ENCODE data around the gene TSPAN18. TPM values are rescaled to one million over a fixed set of nuclear protein-coding genes. Genes with fewer than 3 reads are reported as not detected.

The TSPAN18 gene, protein sequence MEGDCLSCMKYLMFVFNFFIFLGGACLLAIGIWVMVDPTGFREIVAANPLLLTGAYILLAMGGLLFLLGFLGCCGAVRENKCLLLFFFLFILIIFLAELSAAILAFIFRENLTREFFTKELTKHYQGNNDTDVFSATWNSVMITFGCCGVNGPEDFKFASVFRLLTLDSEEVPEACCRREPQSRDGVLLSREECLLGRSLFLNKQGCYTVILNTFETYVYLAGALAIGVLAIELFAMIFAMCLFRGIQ
- polyA plus RNA-seq (ENCODE audit: insufficient read length), result 48.1 TPM

DNA sequence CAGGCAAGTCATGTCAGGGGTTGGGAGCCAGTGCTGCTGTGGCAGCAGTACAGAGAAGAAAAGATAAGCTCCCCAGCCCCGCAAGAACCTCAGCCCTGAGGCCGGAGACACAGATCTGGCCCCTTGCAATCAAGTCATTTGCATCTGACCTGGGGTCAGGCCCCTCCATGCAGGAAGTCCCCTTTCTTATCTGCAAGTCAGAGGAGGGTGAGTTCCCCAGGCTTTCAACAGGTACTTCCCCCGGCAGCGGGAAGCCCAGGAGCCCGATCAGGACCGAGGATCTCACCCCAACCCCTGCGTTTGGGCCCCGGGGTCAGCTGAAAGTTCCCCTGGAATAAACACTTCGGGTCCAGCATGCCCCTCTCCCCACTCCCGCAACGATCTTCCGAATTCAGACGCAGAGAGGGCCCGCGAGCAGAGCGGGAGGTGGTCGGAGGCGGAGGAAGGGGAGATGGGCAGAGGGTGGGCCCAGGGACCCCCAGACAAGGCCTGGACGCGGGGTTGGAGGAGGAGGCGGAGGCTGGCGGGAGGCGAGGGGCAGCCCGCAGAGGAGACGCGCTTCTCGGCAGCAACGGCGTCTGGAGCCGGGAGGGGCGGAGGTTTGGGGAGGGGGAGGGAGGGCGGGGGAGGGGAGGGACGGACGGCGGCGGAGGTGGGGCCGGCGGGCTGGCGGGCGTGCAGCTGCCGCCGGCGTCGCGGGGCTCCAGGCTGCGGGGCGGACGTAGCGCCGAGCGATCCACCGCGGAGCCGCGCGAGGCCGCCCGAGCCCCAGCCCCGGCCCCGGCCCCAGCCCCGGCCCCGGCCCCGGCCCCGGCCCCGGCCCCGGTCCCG, at the start of gene TSPAN18:
TSS of gene TSPAN18 (plus strand) at position 680 of the 831 bp plus-strand sequence. CDS start 179,455 bp downstream, outside the sequence.
- DNase-seq, result no peak

DNA sequence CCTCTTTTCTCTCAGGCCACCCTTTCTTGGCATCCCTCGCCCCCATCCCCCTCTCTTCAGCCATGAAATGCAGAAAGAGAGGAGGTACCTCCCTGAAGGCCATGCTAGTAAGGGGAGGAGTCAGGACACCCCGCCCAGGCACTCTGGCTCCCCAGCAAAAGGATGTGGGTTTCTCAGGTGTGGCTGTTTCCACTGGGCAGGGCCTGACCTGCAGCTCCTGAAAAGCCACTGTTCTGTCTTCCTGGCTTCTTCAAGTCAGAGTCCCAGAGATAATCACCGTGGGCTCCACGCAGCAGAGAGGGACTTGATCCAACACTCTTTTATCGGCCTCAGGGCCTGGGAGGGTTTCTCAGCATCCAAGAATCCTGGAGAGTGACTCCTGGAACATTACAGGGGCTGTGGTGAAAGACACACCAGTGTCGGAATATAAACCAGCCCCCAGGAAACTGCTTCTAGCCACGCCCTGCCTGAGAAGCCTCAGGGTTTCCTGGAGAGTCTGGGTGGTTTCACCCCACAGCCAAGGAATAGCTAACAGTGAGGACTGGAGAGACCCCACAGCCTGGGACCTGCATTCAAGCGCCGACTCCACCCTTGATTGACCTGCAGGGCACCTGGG, 45.7 kb upstream of the TSPAN18 start:
- no peak for DNase-seq

DNA sequence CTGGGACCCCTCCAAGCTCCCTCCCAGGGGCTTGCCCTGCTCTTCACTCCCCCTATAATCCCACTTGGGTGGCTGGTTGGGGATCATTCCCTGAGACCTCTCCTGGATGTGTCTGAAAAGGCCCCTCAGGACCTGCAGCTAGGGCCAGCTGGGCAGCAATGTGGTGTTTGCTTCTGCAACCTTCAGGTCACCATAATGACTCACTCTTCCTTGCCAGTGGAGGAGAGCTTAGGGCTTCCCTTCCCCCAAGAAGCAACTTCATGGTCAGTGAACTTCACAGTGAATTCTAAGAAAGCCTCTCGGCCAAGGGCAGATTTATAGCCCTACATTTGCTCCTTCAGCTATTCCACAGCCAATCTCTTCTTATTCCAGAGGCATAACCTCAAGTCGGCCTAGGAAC, 45.1 kb upstream of the TSPAN18 start:
- no peak for DNase-seq

DNA sequence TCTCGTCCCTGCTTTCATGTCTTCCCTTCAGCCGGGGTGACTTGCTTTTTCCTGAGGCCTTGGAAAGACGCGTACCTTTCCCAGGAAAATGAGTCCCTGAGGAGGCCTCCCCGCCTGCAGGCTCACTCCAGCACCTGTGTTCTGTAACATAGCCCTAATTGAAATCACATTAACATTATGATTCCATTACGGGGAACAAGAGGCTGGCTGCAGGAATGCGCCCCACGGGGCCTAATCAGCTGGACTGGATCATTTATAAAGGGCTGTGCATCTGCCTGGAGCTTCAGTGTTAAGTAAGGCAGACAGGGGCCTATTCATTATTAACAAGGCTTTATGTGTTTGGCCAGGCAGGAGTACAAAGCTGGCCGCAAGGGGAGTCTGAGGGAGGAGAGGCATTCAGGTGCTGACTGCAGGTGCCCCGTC, 41.9 kb upstream of the TSPAN18 start:
- DNase-seq, result peak; percentile 53

DNA sequence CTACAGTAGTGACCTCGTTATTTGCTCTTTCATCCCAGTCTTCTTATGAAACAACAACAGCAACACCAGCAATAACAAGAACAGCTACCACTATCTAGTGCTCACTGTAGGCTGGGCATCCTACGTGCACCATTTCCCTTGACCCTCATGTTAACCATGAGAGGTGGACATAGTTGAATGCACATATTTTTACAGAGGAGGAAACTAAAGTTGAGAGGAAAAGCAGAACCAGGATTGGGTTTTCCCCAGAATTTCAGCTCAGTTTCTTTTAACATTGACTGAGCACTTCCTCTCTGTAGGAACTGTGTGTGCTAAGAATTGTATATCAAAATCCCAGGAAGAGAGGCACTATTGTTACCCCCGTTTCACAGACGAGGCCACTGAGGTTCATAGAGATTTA, 39.4 kb upstream of the TSPAN18 start:
- no peak for DNase-seq

DNA sequence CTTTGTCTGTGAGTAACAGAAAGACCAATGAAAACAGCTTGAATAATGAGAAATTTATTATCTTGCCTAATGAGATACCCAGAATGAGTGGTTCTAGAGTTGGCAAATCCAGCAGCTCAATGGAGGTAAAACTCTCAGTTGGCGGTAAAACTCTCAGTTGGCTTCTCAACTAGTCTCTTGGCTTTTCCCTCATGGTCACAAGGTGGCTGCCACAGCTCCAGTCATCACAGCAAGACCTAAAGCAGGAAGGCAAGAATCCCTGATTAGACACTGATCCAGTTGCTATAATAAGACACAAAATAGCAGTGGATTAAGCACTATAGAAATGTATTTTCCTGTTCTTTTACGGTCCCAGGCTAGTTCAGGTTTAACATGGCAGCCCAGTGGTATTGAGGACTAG, 37.5 kb upstream of the TSPAN18 start:
- DNase-seq, result no peak

DNA sequence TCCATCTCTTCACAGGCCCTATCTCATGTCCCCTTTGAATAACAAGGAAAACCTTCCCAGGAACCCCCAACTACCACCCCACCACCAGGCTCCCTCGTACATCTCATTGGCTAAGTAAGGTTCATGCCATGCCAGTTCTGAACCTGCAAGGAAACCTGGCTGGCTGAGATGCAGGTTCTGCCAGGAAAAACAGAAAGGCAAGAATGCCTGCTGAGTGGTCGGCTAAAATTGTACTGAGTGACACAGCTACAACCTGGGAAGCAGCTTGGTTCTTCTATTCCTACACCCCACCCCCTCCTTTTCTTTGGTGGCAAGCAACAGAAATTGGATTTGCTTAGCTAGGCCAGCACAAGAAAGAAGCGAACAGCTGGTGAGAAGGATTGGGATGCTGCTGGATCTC, 36.1 kb upstream of the TSPAN18 start:
- no peak for DNase-seq

DNA sequence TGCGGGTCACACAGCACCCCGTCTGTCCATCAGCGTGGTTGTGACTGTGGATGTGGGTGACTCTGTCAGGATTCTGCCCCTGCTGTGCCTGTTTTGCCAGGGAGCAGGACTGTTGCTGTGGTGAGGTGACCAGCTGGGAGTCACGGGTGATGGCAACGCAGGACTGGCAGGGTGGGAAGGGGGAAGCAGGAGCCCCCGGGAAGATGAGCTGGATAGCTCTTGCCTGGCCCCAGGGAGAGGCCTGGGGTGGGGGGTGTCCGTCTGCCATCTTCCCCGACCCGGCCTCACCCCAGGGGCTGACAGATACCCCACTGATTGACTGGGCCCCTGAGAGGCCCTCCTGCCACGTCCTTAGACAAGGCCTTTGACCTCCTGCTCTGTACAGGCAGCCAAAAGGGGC, 34.3 kb upstream of the TSPAN18 start:
- no peak for DNase-seq

DNA sequence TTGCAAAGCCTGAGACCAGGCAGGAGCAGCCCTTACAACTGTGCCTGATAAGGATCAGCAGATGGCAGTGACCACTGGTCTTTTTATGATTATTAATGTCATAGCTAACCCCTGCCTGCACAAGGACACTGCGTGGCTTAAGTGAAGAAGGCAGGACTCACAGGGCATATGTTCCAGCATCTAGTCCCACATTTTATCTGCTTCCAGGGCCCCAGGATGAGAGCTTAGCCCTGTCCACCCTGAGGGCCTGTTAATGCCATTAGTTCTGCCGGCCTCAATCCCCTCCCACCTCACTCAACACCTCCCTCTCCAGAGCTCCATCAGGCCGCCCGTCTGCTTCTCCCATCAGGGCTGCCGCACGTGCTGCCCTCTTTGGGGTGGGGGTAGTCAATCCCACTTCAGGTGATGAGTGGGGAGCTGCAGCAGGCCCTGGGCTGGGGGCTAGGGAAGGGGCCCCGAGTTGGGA, 33.1 kb upstream of the TSPAN18 start:
- DNase-seq, result no peak

DNA sequence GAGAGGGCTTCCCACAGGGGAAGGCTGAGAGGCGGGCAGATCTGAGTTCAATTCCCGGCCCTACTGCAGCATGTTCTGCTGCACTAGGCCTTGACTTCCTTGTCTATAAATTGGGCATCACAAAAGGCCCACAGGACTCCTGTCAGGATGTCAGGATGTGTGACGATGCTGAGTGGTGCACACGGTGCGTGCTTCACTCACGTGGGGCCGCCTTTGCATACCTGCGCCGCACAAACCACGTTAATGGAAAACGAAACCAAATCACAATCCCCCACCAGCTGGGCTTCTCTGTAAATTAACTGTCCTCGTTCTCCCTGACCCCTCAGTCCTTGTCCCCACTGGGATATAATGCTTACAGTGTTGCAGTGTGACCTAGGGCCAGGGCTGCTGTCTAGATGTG, 32.3 kb upstream of the TSPAN18 start:
- DNase-seq, result no peak

DNA sequence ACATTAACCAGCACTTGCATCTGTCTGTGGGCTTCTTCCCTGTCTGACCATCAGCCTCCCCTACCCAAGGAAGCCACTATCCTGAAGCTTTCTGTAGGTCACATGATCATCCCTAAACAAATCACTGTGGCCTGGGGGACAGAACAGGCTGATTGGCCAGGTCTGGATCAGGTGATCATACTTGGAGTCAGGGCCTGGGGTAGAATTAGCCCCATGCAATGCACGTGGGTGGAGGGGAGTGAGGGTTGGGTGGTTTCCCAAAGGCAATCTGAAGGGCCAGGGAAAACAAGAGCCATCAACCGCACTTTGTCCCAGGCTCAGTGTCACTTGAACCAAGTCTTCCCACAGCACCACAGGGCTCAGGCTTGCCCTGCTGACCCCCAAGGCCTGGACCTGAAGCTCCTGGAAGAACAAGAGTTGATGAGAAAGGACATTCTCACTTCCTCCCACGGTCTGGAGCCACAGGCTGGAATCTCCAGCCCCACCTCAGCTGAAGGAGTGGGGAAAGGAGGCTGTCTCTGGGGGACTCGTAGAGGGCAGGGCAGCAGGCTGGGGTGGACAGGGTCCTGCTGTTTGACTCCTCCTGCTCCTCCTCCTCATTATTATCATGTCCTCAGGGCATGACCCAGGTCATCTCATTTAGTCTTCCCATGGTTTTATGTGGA, 31.5 kb upstream of the TSPAN18 start:
- DNase-seq, result no peak

DNA sequence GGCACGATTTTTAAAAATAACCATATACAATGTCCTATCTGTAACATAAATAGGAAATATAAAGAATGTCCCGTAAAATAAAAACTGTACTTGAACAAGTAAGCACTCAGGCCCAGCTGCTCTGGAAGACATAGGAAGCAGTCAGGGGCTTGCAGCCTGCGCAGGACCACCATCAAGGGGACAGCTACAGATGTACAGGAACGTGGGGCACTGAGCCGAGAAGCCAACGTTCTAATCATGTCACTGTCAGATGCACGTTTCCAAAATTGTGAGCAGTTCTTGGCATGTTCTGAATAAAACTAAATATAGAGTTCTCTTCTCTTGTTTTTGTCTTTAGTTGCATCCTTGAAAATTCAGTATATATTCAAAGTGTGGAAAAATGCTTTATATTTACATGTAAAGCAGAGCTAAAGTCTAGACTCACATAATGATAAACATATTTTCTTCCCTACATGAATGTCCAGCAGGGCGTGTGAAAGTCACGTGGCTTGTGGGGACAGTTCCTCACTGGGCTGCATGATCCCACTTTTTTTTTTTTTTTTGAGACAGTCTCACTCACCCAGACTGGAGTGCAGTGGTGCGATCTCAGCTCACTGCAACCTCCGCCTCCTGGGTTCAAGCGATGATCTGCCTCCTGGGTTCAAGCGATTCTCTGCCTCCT, 28.4 kb upstream of the TSPAN18 start:
- DNase-seq, result no peak

DNA sequence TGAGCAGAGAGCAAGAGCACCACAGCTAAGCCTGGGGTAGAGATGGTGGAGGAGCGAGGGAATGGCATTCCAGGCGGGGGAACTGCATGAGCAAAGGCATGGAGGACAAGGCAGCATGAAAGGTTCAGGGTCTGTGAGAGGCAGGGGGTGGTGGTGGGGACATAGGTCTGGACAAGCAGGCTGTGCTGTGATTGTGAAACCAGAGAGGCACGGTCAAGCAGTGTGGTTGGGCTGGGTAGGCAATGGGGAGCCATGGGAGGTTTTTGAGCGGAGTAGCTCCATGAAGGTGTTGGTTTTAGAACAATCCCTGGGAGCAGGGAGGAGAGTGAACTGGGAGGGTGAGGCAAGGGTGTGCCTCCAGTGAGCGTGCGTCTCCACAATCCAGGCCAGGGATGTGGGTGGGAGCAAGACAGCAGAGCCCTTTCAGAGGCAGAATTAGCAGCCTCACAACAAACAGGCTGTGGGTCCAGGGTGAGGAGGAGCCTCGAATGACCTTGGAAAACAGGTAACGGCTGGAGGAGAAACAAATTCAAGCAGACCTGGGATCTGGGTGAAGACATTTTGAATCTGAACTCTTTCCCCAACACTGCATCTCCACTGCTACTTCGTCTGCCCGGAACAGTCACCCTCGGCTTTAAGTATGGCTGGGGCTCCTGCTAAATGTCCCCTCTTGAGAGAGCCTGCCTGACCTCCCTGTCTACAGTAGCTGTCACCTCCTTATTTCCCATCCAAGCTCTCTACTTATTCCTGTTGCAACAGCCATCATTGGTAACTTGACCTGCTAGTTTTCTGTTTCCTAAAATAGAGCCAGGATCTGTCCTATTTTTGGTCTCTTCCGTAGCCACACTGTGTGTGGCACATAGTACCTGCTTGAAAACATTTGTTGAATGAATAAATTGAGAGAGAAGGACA, 27.0 kb upstream of the TSPAN18 start:
- no peak for DNase-seq

DNA sequence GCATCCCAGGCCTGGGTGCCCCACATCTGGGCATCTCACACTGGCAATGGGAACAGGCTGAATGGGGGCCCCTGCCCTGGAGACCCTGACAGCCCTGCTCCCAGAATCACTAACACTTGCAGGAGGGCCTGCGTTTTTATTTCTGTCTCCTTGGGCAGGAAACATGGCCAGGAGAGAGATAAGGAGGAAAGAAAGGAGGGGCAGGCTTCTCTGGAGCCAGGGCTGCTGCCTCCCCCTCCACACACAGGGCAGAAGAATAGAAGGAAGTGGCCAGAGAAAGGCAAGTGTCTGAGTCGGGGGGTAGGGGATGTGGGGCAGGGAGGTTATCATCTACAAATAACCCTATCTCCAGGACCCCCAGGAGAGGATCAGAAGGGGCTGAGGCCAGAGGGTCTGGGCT, 25.5 kb upstream of the TSPAN18 start:
- no peak for DNase-seq

DNA sequence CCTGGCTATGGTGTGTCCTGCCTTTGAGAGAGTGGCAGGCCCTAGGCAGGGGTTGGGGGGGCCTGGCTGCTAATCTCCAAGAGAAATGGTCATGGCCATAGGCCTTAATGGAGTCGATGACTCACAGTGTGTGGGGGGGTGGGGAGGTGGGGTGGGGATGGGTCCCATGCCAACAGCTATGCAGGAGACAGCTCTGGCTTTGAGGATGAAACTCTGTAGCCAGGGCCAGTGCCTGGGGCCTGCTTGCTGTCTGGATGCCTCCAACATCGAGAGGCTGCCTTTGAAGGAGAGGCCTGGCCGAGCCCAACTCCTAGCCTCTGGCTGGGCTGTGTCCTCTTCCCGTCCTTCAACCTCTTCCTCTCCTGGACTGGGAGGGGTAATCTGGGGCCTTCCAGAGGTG, 23.9 kb upstream of the TSPAN18 start:
- DNase-seq, result no peak

DNA sequence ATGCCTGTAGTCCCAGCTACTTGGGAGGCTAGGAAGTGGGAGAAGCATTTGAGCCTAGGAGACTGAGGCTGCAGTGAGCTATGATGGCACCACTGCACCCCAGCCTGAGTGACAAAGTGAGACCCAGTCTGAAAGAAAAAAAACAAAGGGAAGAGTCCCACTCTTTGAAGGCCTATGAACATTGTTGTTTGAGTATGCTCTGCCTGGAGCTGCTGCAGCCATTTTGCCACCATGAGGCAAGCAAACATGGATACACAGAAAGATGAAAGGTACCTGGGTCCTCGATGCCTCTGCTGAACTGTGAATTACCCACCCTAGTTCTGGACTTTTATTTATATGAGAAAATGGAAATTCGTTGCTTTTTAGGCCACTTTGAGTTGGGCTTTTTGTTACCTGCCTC, 19.7 kb upstream of the TSPAN18 start:
- no peak for DNase-seq

DNA sequence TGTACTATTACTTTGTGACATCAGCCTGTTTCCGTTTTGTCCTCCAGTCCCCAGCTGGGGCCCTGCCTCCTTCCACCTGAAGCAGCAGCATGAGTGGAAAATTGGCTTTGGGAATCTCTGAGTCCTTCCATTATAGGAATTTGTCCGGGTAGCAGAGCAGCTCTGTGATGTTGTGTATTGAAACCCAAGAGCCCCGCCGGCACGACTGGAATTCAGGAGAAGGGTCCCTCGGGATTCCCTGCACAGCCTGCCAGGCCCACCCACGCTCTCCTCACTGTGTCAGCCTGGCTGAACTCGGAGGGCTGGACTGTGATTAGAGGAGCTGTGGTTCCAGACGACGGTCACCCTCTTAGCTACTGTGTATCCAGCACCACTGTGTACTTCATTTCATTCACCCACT, 18.8 kb upstream of the TSPAN18 start:
- DNase-seq, result peak; percentile 69

DNA sequence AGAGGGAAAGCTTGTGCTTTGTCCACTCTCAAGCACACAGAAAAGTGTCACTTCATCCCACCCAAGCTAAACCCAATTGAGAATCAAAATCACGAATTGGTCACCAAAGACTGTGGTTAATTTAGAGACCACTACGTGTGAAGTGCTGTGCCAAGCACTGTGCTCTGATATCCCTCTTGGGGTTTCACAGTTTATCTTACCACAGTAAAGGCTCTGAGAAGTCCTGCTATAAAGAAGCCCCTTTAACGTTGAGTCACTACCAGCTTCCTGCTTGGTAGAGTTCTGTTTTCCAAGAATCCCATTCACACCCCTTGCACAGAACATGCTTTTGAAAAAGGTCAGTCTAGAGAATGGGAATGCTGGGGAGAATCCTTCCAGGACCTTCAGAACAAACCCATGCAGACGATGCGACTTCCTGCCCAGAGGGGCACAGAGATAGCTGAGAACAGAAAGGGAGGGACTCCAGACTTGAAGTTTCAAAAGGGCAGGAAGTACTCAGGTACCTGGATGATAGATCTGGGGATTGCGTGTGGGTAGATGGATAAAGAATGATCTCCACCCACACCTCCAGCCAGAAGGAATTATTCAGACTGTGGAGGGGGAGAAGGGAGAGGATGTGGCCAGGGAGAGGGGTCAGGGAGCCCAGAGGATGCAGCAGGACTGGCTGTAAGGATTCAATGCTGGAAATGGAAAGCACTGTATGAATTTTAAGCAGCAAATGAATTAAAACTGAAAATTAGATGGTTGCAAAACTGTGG, 18.1 kb upstream of the TSPAN18 start:
- no peak for DNase-seq

DNA sequence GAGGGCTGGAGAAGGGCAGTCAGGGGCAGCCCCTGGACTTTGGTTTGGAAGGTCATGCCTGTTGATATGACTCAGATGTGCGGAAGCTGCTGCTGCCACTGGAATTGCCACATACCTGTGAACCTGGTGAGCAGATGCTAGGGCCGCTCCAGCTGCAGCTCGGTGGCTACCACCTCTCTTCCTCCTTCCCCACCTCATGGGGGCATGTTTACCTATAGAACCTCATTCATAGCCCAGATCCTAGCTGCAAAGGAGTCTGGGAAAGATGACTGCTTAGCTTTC, 17.5 kb upstream of the TSPAN18 start:
- no peak for DNase-seq

DNA sequence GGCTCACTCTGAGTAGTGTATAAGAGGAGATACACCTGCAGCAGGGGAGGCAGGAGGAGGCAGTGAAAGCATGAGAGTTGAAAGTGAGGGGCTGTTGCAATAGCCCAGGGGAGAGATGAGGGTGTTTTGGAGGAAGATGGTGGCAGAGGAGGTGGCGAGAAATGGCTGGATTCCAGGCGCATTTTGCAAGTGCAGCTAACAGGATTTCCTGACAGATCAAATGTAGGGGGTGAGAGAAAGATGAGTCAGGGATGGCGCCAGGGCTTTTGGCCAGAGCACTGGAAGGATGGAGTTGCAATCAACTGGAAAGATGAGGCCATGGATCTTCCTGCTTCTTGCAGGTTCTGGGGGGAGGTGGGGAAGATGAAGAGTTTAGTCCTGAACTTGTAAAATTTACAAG, 16.8 kb upstream of the TSPAN18 start:
- no peak for DNase-seq

Data from hindlimb muscle (tissue), 1 donor.